ENCODE measurements around the gene CNTNAP2. TPM values are rescaled to one million over a fixed set of nuclear protein-coding genes. Genes with fewer than 3 reads are reported as not detected.
A peak's percentile ranks its signal among the peaks of the same experiment; 100 is the strongest.

The CNTNAP2 gene
- total RNA-seq, 6 experiments from 2014 or later, result 1.8 to 8.1 (median 3.9) TPM

DNA sequence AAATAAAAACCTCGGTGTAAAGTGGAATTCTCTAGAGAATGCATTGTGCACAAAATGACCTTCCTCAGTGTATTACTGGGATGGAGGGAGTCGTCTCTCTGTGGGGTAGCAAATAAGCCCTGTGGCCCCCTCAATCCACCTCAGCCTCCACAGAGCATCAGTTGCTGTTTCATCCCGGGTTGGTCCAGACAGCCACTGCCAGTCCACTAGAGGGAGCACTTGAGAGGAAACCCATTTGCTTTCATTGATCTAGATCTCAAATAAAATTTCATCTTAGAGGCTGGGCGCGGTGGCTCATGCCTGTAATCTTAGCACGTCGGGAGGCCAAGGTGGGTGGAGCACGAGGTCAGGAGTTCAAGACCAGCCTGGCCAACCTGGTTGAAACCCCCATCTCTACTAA, 1128.7 kb downstream of the CNTNAP2 start:
- WGBS (ENCODE audit: insufficient coverage, low coverage, low lambda C conversion rate, missing lambda C conversion rate), result 19% methylated on average over 8 of the region's 8 CpGs
- TF ChIP-seq POLR2A (IDR thresholded peaks at IDR 0.05) (no peak), CTCF (IDR thresholded peaks at IDR 0.05) (peak; percentile 36 to 76 (median 68))
- no peaks in the 10 kb centered on the region for H3K9me3 ChIP-seq
- peak; percentile 74 to 82 (median 78) for ATAC-seq
- no peaks in the 10 kb centered on the region for H3K27me3 ChIP-seq
- H3K36me3 ChIP-seq, result no peaks in the 10 kb centered on the region
- H3K4me3 ChIP-seq, result no peak overlapping the region
- intact Hi-C loops (cut with DNase I), result no loop called here
- H3K4me1 ChIP-seq, result no peaks in the 10 kb centered on the region
- no peak overlapping the region for H3K27ac ChIP-seq
- DNase-seq, result peak in 2 of 3 donors; percentile 26 to 53

- ATAC-seq (no peak), DNase-seq (no peak)
- Histone ChIP-seq H3K36me3 (no peaks in the 10 kb centered on the region), H3K9me3 (no peaks in the 10 kb centered on the region), H3K4me1 (no peaks in the 10 kb centered on the region), H3K27ac (no peak overlapping the region), H3K27me3 (no peaks in the 10 kb centered on the region), H3K4me3 (no peak overlapping the region)
- TF ChIP-seq POLR2A (IDR thresholded peaks at IDR 0.05) (no peak), CTCF (IDR thresholded peaks at IDR 0.05) (no peak)
- 52% methylated on average over 2 of the region's 2 CpGs for WGBS (ENCODE audit: insufficient coverage, low coverage, low lambda C conversion rate, missing lambda C conversion rate)
- intact Hi-C loops (cut with DNase I), result no loop called here
Observed at GRCh38 chr7:147249956-147250355, 1133.4 kb downstream of the CNTNAP2 start.

- no peak for DNase-seq
- Histone ChIP-seq H3K27me3 (no peaks in the 10 kb centered on the region), H3K4me3 (no peak overlapping the region), H3K27ac (no peak overlapping the region), H3K36me3 (no peaks in the 10 kb centered on the region), H3K4me1 (no peaks in the 10 kb centered on the region), H3K9me3 (no peaks in the 10 kb centered on the region)
- intact Hi-C loops (cut with DNase I), result no loop called here
- TF ChIP-seq POLR2A (IDR thresholded peaks at IDR 0.05) (no peak), CTCF (IDR thresholded peaks at IDR 0.05) (no peak)
- 67% methylated on average over 1 of the region's 1 CpG for WGBS (ENCODE audit: insufficient coverage, low coverage, low lambda C conversion rate, missing lambda C conversion rate)
- no peak for ATAC-seq
Observed at GRCh38 chr7:147251751-147252325, 1135.2 kb downstream of the CNTNAP2 start.

DNA sequence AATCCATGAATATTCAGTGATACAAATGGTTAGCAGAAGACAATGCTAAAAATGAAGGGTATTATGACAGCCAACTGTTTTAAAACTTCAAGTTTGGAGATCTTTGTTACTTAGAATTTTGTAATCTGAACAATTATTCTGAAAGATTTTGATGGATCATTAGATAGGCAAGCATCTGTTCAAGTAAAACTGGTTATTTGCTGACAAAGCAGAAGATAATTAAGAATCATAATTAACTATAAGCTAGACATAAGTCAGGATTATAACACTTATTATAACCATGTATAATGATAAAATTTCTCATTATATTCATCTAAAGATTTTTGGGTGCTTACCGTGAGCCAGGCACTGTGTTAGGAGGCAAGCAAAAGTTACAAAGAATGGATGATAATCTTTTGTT, 1145.1 kb downstream of the CNTNAP2 start:
- Histone ChIP-seq H3K9me3 (no peaks in the 10 kb centered on the region), H3K36me3 (no peaks in the 10 kb centered on the region), H3K27me3 (no peaks in the 10 kb centered on the region), H3K27ac (no peak overlapping the region), H3K4me1 (no peaks in the 10 kb centered on the region), H3K4me3 (no peak overlapping the region)
- 94% methylated on average over 1 of the region's 1 CpG for WGBS (ENCODE audit: insufficient coverage, low coverage, low lambda C conversion rate, missing lambda C conversion rate)
- intact Hi-C loops (cut with DNase I), result no loop called here
- DNase-seq, result no peak
- no peak for TF ChIP-seq POLR2A (IDR thresholded peaks at IDR 0.05)
- TF ChIP-seq CTCF (IDR thresholded peaks at IDR 0.05), result no peak
- no peak for ATAC-seq

GRCh38 chr7:147265528-147265927, 1148.9 kb downstream of the CNTNAP2 start:
- intact Hi-C loops (cut with DNase I), result no loop called here
- WGBS (ENCODE audit: insufficient coverage, low coverage, low lambda C conversion rate, missing lambda C conversion rate), result no CpG with 5 or more reads among the region's 8 CpGs
- TF ChIP-seq CTCF (IDR thresholded peaks at IDR 0.05) (no peak), POLR2A (IDR thresholded peaks at IDR 0.05) (no peak)

More at GRCh38 chr7:147265528-147265927, 1148.9 kb downstream of the CNTNAP2 start:
- Histone ChIP-seq H3K4me3 (no peak overlapping the region), H3K9me3 (no peaks in the 10 kb centered on the region), H3K36me3 (no peaks in the 10 kb centered on the region), H3K27me3 (no peaks in the 10 kb centered on the region), H3K27ac (no peak overlapping the region), H3K4me1 (no peaks in the 10 kb centered on the region)
- DNase-seq, result no peak
- no peak for ATAC-seq
